GM19463 (cell line): ENCODE data around the gene OPTC.

Source experiments
- ATAC-seq: cut with Tn5 transposase; IDR thresholded peaks from one replicate; pipeline ENCODE4 v1.9.1; 2021; ENCODE audit warnings: mild to moderate bottlenecking, moderate library complexity; ENCODE audit not compliant: unreplicated experiment

The OPTC gene

GRCh38 chr1:203490607-203491006, 3.3 kb upstream of the OPTC start:
- no peak for ATAC-seq

GRCh38 chr1:203491664-203492063, 2.3 kb upstream of the OPTC start:
- no peak for ATAC-seq

- no peak for ATAC-seq
Observed at GRCh38 chr1:203492082-203492747, 1.7 kb upstream of the OPTC start.

GRCh38 chr1:203492748-203493130, 1.2 kb upstream of the OPTC start:
- no peak for ATAC-seq

GRCh38 chr1:203495845-203496244, 1.9 kb downstream of the OPTC start:
- no peak for ATAC-seq

- no peak for ATAC-seq
Observed at GRCh38 chr1:203497269-203497777, 3.4 kb downstream of the OPTC start.

GRCh38 chr1:203499643-203500278, 5.8 kb downstream of the OPTC start:
- no peak for ATAC-seq

GRCh38 chr1:203500279-203500678, 6.3 kb downstream of the OPTC start:
- no peak for ATAC-seq

GRCh38 chr1:203503836-203504235, 9.9 kb downstream of the OPTC start:
- ATAC-seq = no peak

GRCh38 chr1:203504400-203505250, 10.7 kb downstream of the OPTC start:
- ATAC-seq = no peak

- ATAC-seq = no peak
Observed at GRCh38 chr1:203505526-203506204, 11.7 kb downstream of the OPTC start.

- ATAC-seq = no peak
Observed at GRCh38 chr1:203506858-203507626, 13.1 kb downstream of the OPTC start.

- ATAC-seq = no peak
Observed at GRCh38 chr1:203507759-203508158, 13.8 kb downstream of the OPTC start.

GRCh38 chr1:203508463-203509073, 14.6 kb downstream of the OPTC start:
- no peak for ATAC-seq

- no peak for ATAC-seq
Observed at GRCh38 chr1:203509135-203509534, 15.2 kb downstream of the OPTC start.

- ATAC-seq = no peak
Observed at GRCh38 chr1:203511513-203511912, 17.6 kb downstream of the OPTC start.

- no peak for ATAC-seq
Observed at GRCh38 chr1:203511930-203512329, 18.0 kb downstream of the OPTC start.

GRCh38 chr1:203512517-203512847, 18.5 kb downstream of the OPTC start:
- no peak for ATAC-seq

- no peak for ATAC-seq
Observed at GRCh38 chr1:203512848-203513584, 19.1 kb downstream of the OPTC start.
